H1 (cell line): ENCODE results near the gene RSAD2. TPM values are rescaled to one million over a fixed set of nuclear protein-coding genes. Genes with fewer than 3 reads are reported as not detected.

Experiments used
- CTCF ChIA-PET: fragments of 300-600 bp; sonication (Branson Sonifier 250); formaldehyde crosslinking; loops from one replicate; lab custom pipeline; 2021; ENCODE audit not compliant: partially characterized antibody; lab: Charles Lee
- POLR2A ChIA-PET: fragments of 300-600 bp; sonication (Branson Sonifier 250); formaldehyde crosslinking; loops from one replicate; lab custom pipeline; 2021; ENCODE audit warnings: inconsistent platforms; ENCODE audit not compliant: partially characterized antibody; lab: Charles Lee
- DNase-seq, 2 experiments: peaks; one replicate each; pipeline versions ENCODE4 v3.0.0 to v3.0.0-alpha.2; 2010 to 2022; ENCODE audit warnings: low spot score in 2 of 2, low read depth in 1 of 2, mixed read lengths in 1 of 2
- FAIRE-seq: peaks from 2 replicates; lab custom pipeline; 2011; peaks lifted over from hg19 to GRCh38; lab: Jason Lieb, UNC
- H2AFZ ChIP-seq: 2 replicates; pipeline ENCODE4 v1.8.1; 2012; ENCODE audit warnings: low read length, inconsistent platforms
- H2AK5ac ChIP-seq: 2 replicates; pipeline ENCODE4 v1.6.1; 2013; ENCODE audit warnings: low read depth, low read length
- H2BK120ac ChIP-seq: replicated peaks from 2 replicates; pipeline ENCODE3; 2013; ENCODE audit warnings: low read depth, low read length, inconsistent platforms
- H2BK12ac ChIP-seq: 2 replicates; pipeline ENCODE4 v1.6.1; 2013; ENCODE audit warnings: low read depth, low read length
- H2BK15ac ChIP-seq: 2 replicates; pipeline ENCODE4 v1.6.1; 2013; ENCODE audit warnings: low read length
- H2BK20ac ChIP-seq: 2 replicates; pipeline ENCODE4 v1.6.1; 2013; ENCODE audit warnings: low read length
- H2BK5ac ChIP-seq: 2 replicates; pipeline ENCODE4 v1.6.1; 2013; ENCODE audit warnings: low read depth, low read length
- H3K14ac ChIP-seq: 2 replicates; pipeline ENCODE4 v1.6.1; 2013; ENCODE audit warnings: inconsistent platforms; ENCODE audit not compliant: insufficient read length
- H3K18ac ChIP-seq: 2 replicates; pipeline ENCODE4 v1.6.1; 2013; ENCODE audit warnings: low read length; ENCODE audit errors: extremely low read depth
- H3K23ac ChIP-seq: 2 replicates; pipeline ENCODE4 v1.6.1; 2013; ENCODE audit warnings: inconsistent platforms; ENCODE audit not compliant: insufficient read length
- H3K23me2 ChIP-seq: 2 replicates; pipeline ENCODE4 v1.6.1; 2013; ENCODE audit warnings: low read depth, low read length
- H3K27ac ChIP-seq: 2 replicates; pipeline ENCODE4 v1.6.1; 2011; ENCODE audit warnings: low read depth, low read length, inconsistent platforms
- H3K27me3 ChIP-seq, 4 experiments: replicated peaks in 1 of 4; 1 replicate in 1 of 4; 2 replicates in 3 of 4; pipeline versions ENCODE4 v1.6.1 to v1.8.1; 2011 to 2013; ENCODE audit warnings: low read length in 3 of 4, mild to moderate bottlenecking in 3 of 4, inconsistent platforms in 2 of 4, mixed read lengths in 2 of 4, moderate library complexity in 1 of 4; ENCODE audit not compliant: control insufficient read depth in 3 of 4, insufficient read depth in 3 of 4; ENCODE audit errors: extremely low read depth in 1 of 4
- H3K36me3 ChIP-seq, 4 experiments: 2 replicates each; pipeline versions ENCODE4 v1.6.1 to v1.8.1; 2011 to 2013; ENCODE audit warnings: mild to moderate bottlenecking in 4 of 4, low read length in 3 of 4, moderate library complexity in 2 of 4, control low read depth in 1 of 4, inconsistent platforms in 1 of 4; ENCODE audit not compliant: insufficient read depth in 4 of 4, control insufficient read depth in 2 of 4
- H3K4ac ChIP-seq: replicated peaks from 2 replicates; pipeline ENCODE3; 2013; ENCODE audit warnings: low read length, low read depth, mixed read lengths, inconsistent platforms; ENCODE audit not compliant: insufficient read length
- H3K4me1 ChIP-seq, 4 experiments: replicated peaks in 1 of 4; 1 replicate in 1 of 4; 2 replicates in 3 of 4; pipeline versions ENCODE4 v1.6.1 to v1.8.1; 2011 to 2013; ENCODE audit warnings: low read length in 3 of 4, inconsistent platforms in 2 of 4, mixed read lengths in 1 of 4; ENCODE audit not compliant: insufficient read depth in 4 of 4, control insufficient read depth in 3 of 4
- H3K4me2 ChIP-seq, 2 experiments: 2 replicates each; pipeline versions ENCODE4 v1.6.1 to v1.8.1; 2011 to 2013; ENCODE audit warnings: low read depth in 2 of 2, low read length in 2 of 2, control low read depth in 1 of 2, inconsistent platforms in 1 of 2, mild to moderate bottlenecking in 1 of 2; ENCODE audit not compliant: insufficient read depth in 1 of 2
- H3K4me3 ChIP-seq, 4 experiments: fragments of 200-600, 300-600 bp in 1 of 4; sonication (generic), shearing (Covaris generic), sonication (Bioruptor Twin) in 1 of 4; 2 replicates each; pipeline versions ENCODE4 v1.5.1 to v1.8.1; 2011 to 2016; ENCODE audit warnings: low read length in 4 of 4, low read depth in 3 of 4, control low read depth in 2 of 4, inconsistent platforms in 2 of 4, mild to moderate bottlenecking in 2 of 4, mixed read lengths in 1 of 4, moderate library complexity in 1 of 4; ENCODE audit not compliant: insufficient read depth in 2 of 4; ENCODE audit errors: extremely low read depth in 1 of 4
- H3K56ac ChIP-seq: replicated peaks from 2 replicates; pipeline ENCODE3; 2013; ENCODE audit warnings: low read depth, mild to moderate bottlenecking, mixed read lengths, low read length, inconsistent platforms; ENCODE audit not compliant: insufficient read length
- H3K79me1 ChIP-seq: 2 replicates; pipeline ENCODE4 v1.6.1; 2013; ENCODE audit warnings: low read depth, low read length, control low read depth
- H3K79me2 ChIP-seq, 2 experiments: 2 replicates each; pipeline versions ENCODE4 v1.6.1 to v1.8.1; 2012 to 2013; ENCODE audit warnings: low read length in 2 of 2, mild to moderate bottlenecking in 2 of 2, inconsistent platforms in 1 of 2; ENCODE audit not compliant: insufficient read depth in 2 of 2, control insufficient read depth in 1 of 2
- H3K9ac ChIP-seq, 4 experiments: replicated peaks in 1 of 4; 1 replicate in 1 of 4; 2 replicates in 3 of 4; pipeline versions ENCODE4 v1.6.1 to v1.8.1; 2011 to 2013; ENCODE audit warnings: low read depth in 3 of 4, low read length in 3 of 4, control low read depth in 2 of 4, mild to moderate bottlenecking in 2 of 4, moderate library complexity in 2 of 4, inconsistent platforms in 1 of 4; ENCODE audit errors: extremely low read depth in 1 of 4
- H3K9me3 ChIP-seq, 2 experiments: 2 replicates each; pipeline versions ENCODE4 v1.6.1 to v1.8.1; 2012 to 2013; ENCODE audit warnings: mild to moderate bottlenecking in 2 of 2, moderate library complexity in 2 of 2, control low read depth in 1 of 2, inconsistent platforms in 1 of 2, low read depth in 1 of 2, low read length in 1 of 2, mixed read lengths in 1 of 2; ENCODE audit not compliant: insufficient read depth in 2 of 2
- H4K20me1 ChIP-seq, 2 experiments: replicated peaks in 1 of 2; 2 replicates each; pipeline versions ENCODE3 to v1.8.1; 2011 to 2013; ENCODE audit warnings: inconsistent platforms in 2 of 2, low read length in 2 of 2, mild to moderate bottlenecking in 1 of 2; ENCODE audit not compliant: insufficient read depth in 2 of 2, control insufficient read depth in 1 of 2
- H4K5ac ChIP-seq: 2 replicates; pipeline ENCODE4 v1.6.1; 2013; ENCODE audit warnings: low read length, low read depth, mixed read lengths, inconsistent platforms; ENCODE audit not compliant: insufficient read length
- H4K8ac ChIP-seq: 2 replicates; pipeline ENCODE4 v1.8.0; 2013; ENCODE audit warnings: mild to moderate bottlenecking, moderate library complexity, low read length, inconsistent platforms; ENCODE audit not compliant: insufficient read depth; ENCODE audit errors: extremely low read depth
- H4K91ac ChIP-seq: replicated peaks from 2 replicates; pipeline ENCODE3; 2013; ENCODE audit warnings: low read length, mixed read lengths, inconsistent platforms; ENCODE audit not compliant: insufficient read length
- CBX5 ChIP-seq: fragments of 300-800, 300-1000 bp; sonication (generic); IDR thresholded peaks from 2 replicates; pipeline ENCODE4 v1.7.1; 2016; ENCODE audit warnings: antibody characterized with exemption, low read length, low read depth
- WGBS, 2 experiments: shearing (Covaris generic) in 1 of 2; methylation state at CpG; one replicate each; pipeline versions ENCODE4 v1.1.6 to v1.1.7; 2013 to 2015; ENCODE audit warnings: low lambda C conversion rate in 2 of 2, mixed read lengths in 2 of 2, inconsistent platforms in 1 of 2, low coverage in 1 of 2, missing lambda C conversion rate in 1 of 2; ENCODE audit not compliant: insufficient replicate concordance in 2 of 2, insufficient coverage in 1 of 2, insufficient read length in 1 of 2; ENCODE audit errors: extremely low coverage in 1 of 2, missing lambda C conversion rate in 1 of 2; 5-methylcytosine and 5-hydroxymethylcytosine counted together
- polyA plus RNA-seq, 7 experiments: library from polyadenylated mRNA; depleted of rRNA in 3 of 7; stranded (reverse) in 5 of 7; unstranded in 2 of 7; fragments of >200 nt in 5 of 7; fragments of 200-250 nt in 2 of 7; gene quantifications; 1 replicate in 5 of 7; 2 replicates in 1 of 7; 4 replicates in 1 of 7; pipeline versions ENCODE4 v1.2.1 to v1.2.3, GENCODE V29; 2011 to 2013; ENCODE audit warnings: missing spikeins in 2 of 7, mixed read lengths in 2 of 7
- total RNA-seq: library from RNA; stranded (reverse); fragmentation: NEBNext Ultra II Directional; extraction: Animal tissue kit (Norgen Biotek cat#: 25700); gene quantifications from 2 replicates; pipeline ENCODE4 v1.2.1, GENCODE V29; 2021

RSAD2 gene
- total and polyA plus RNA-seq, 2 of the 8 experiments (the other 6 are each of a cell fraction or from before 2014, with no cell fraction given), result not detected

GRCh38 chr2:6885551-6885950, 8.0 kb downstream of the RSAD2 start:
- TF ChIP-seq CBX5, result no peak
- no peaks in the 10 kb centered on the region for H3K9me3 ChIP-seq
- H3K4me3 ChIP-seq, result no peak overlapping the region
- no peaks in the 10 kb centered on the region for H3K79me1 ChIP-seq
- no peak overlapping the region for H2BK20ac ChIP-seq
- H4K5ac ChIP-seq, result no peak overlapping the region
- H2AK5ac ChIP-seq, result no peak overlapping the region
- no peak overlapping the region for H4K91ac ChIP-seq
- H2BK120ac ChIP-seq, result no peak overlapping the region
- no peak overlapping the region for H3K23ac ChIP-seq
- ChIA-PET CTCF (interaction anchor here (0.8 to 2.7 kb wide), 4 partner anchors 11 to 122 kb away, joined by 3 to 17 read pairs (median 4); no protein-coding TSS in a partner anchor), POLR2A (no interaction called here)
- H3K9ac ChIP-seq, result no peak overlapping the region
- FAIRE-seq (no peak), DNase-seq (no peak)
- H3K27me3 ChIP-seq, result no peaks in the 10 kb centered on the region
- H2BK15ac ChIP-seq, result no peak overlapping the region
- no peaks in the 10 kb centered on the region for H3K36me3 ChIP-seq
- H4K8ac ChIP-seq, result no peak overlapping the region
- WGBS, 2 experiments, result 81% methylated on average over 2 of the region's 2 CpGs; no CpG with 5 or more reads in 1 of the 2 experiments
- H3K79me2 ChIP-seq, result no peaks in the 10 kb centered on the region
- no peaks in the 10 kb centered on the region; a peak in 1 of 7 replicates for H3K4me1 ChIP-seq
- no peak overlapping the region for H3K4me2 ChIP-seq
- no peaks in the 10 kb centered on the region for H4K20me1 ChIP-seq
- no peak overlapping the region for H3K27ac ChIP-seq
- H3K4ac ChIP-seq, result no peak overlapping the region
- no peak overlapping the region for H2BK12ac ChIP-seq
- no peaks in the 10 kb centered on the region for H3K23me2 ChIP-seq
- no peak overlapping the region for H2BK5ac ChIP-seq
- no peak overlapping the region for H2AFZ ChIP-seq
- H3K14ac ChIP-seq, result no peak overlapping the region
- H3K18ac ChIP-seq, result no peak overlapping the region
- H3K56ac ChIP-seq, result no peak overlapping the region
